Fibroblast of lung (primary cell): ENCODE measurements around the gene PCLAF. TPM values are rescaled to one million over a fixed set of nuclear protein-coding genes. Genes with fewer than 3 reads are reported as not detected.
A peak's percentile ranks its signal among the peaks of the same experiment; 100 is the strongest.

Experiments used
- DNase-seq, 2 donors: peaks; one replicate each; pipeline versions ENCODE4 v3.0.0 to v3.0.0-alpha.2; 2010; ENCODE audit warnings: low read depth in 2 of 2
- H2AFZ ChIP-seq: 2 replicates; pipeline ENCODE4 v1.5.1; 2012; ENCODE audit warnings: low read length, control low read depth, inconsistent platforms
- H3K27ac ChIP-seq: 2 replicates; pipeline ENCODE4 v1.5.1; 2011; ENCODE audit warnings: low read length, control low read depth; ENCODE audit not compliant: insufficient read depth
- H3K27me3 ChIP-seq: 2 replicates; pipeline ENCODE4 v1.5.1; 2011; ENCODE audit warnings: mild to moderate bottlenecking, low read length; ENCODE audit not compliant: control insufficient read depth, insufficient read depth
- H3K36me3 ChIP-seq: 2 replicates; pipeline ENCODE4 v1.5.1; 2011; ENCODE audit warnings: low read length; ENCODE audit not compliant: control insufficient read depth, insufficient read depth
- H3K4me1 ChIP-seq: 2 replicates; pipeline ENCODE4 v1.5.1; 2011; ENCODE audit warnings: low read length; ENCODE audit not compliant: control insufficient read depth, insufficient read depth; ENCODE audit errors: extremely low read depth
- H3K4me2 ChIP-seq: 2 replicates; pipeline ENCODE4 v1.5.1; 2011; ENCODE audit warnings: low read length, control low read depth; ENCODE audit not compliant: insufficient read depth; ENCODE audit errors: extremely low read depth
- H3K4me3 ChIP-seq, 4 experiments: fragments of 200-600 bp in 1 of 4; sonication (generic) in 1 of 4; replicated peaks in 1 of 4; 2 replicates each; pipeline ENCODE4 v1.5.1; 2011 to 2016; ENCODE audit warnings: low read length in 4 of 4, low read depth in 3 of 4, mild to moderate bottlenecking in 3 of 4, control low read depth in 2 of 4, inconsistent platforms in 1 of 4, mixed read lengths in 1 of 4; ENCODE audit not compliant: insufficient read depth in 1 of 4; ENCODE audit errors: control extremely low read depth in 1 of 4
- H3K79me2 ChIP-seq: 2 replicates; pipeline ENCODE4 v1.5.1; 2012; ENCODE audit warnings: mild to moderate bottlenecking, low read length, inconsistent platforms; ENCODE audit not compliant: control insufficient read depth, insufficient read depth
- H3K9ac ChIP-seq: 2 replicates; pipeline ENCODE4 v1.5.1; 2011; ENCODE audit warnings: mild to moderate bottlenecking, low read length, control low read depth; ENCODE audit not compliant: insufficient read depth
- H3K9me3 ChIP-seq: 2 replicates; pipeline ENCODE4 v1.5.1; 2012; ENCODE audit warnings: low read depth, low read length; ENCODE audit not compliant: control insufficient read depth, insufficient read depth
- H4K20me1 ChIP-seq: 2 replicates; pipeline ENCODE4 v1.5.1; 2011; ENCODE audit warnings: low read length; ENCODE audit not compliant: control insufficient read depth, insufficient read depth; ENCODE audit errors: extremely low read depth
- EZH2 ChIP-seq: IDR thresholded peaks from 2 replicates; pipeline ENCODE4 v1.5.1; 2012; ENCODE audit warnings: low read length, control low read depth, mild to moderate bottlenecking; ENCODE audit errors: missing control alignments
- polyA minus RNA-seq: library from RNA; depleted of rRNA, polyadenylated mRNA; stranded (reverse); fragments of >200 nt; gene quantifications from 2 replicates; pipeline ENCODE4 v1.2.3, GENCODE V29; 2011; ENCODE audit warnings: low replicate concordance
- polyA plus RNA-seq, 2 donors: library from polyadenylated mRNA; depleted of rRNA in 1 of 2; stranded (reverse) in 1 of 2; unstranded in 1 of 2; fragments of >200 nt; gene quantifications; 2 replicates each; pipeline ENCODE4 v1.2.1, GENCODE V29; 2011 to 2012; ENCODE audit warnings: missing spikeins in 1 of 2
- total RNA-seq: library from RNA; depleted of rRNA; stranded (reverse); fragments of >200 nt; gene quantifications from 2 replicates; pipeline ENCODE4 v1.2.1, GENCODE V29; 2014
- TF ChIP-seq, protein P1 (sequence below), 2 donors: IDR thresholded peaks in 1 of 2; conservative IDR thresholded peaks in 1 of 2; 1 replicate in 1 of 2; 2 replicates in 1 of 2; pipeline ENCODE4 v1.5.1; 2011 to 2012; ENCODE audit warnings: low read length in 2 of 2, control low read depth in 1 of 2, inconsistent platforms in 1 of 2, low read depth in 1 of 2, mild to moderate bottlenecking in 1 of 2

PCLAF gene
- total RNA-seq (4.1 and 53.2 TPM in 2 replicates), polyA plus RNA-seq (70.6 and 180 TPM in 2 replicates), polyA minus RNA-seq (57.7 and 83.7 TPM in 2 replicates)
- 43.1 and 115 TPM in 2 replicates for polyA plus RNA-seq (2012)

DNA sequence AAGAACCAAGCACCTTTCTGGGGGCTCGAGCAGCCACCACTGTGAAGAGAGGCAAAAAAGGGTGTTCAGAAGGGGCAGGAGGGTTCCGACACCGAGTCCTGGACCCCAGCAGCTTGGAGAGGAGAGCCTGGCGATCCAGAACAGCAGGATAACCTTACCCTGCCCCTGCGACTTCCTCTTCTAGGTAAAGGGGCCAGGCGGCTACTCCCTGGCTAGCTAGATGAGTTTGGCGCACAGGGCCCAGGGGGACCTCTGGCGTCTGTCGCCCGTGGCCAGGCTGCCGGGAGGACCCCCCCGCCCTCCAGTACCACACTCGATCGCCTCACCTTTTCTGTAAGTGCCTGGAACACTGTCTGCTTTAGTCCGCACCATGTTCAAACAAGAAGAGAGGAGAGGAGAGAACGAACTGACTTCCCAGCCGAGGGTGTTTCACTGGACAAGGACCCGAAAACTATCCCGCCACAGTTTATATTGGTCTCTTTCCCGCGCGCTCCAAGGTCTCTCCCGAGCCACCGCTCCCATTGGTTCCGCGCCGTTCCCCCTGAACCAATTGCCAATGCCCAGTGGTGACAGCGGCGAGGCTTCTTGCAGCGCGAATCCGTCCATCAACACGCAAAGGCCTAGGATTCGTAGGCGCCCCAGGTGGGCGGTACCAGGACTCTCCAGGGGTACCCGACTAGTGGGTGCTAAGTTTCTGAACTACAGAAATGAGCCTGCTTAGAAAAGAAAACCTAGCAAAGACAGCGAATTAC lies at the start of gene PCLAF:
PCLAF (minus strand) TSS at position 442 of the 752 bp plus-strand sequence; CDS start at position 372, 70 bp downstream.
- Histone ChIP-seq H3K4me2 (peak within 1 kb of the TSS; percentile 68), H3K4me1 (peaks cover 3% of the 10 kb centered on the region), H4K20me1 (no peaks in the 10 kb centered on the region), H3K4me3 (peak within 1 kb of the TSS; percentile 55 to 67 (median 60)), H3K79me2 (peaks cover 19% of the 10 kb centered on the region), H3K36me3 (no peaks in the 10 kb centered on the region), H3K27ac (peak within 1 kb of the TSS; percentile 55), H3K9me3 (no peaks in the 10 kb centered on the region), H3K9ac (peak within 1 kb of the TSS; percentile 41), H3K27me3 (no peaks in the 10 kb centered on the region), H2AFZ (peak within 1 kb of the TSS; percentile 50)
- DNase-seq: peak; percentile 93 to 95
- TF ChIP-seq EZH2: no peak
- TF ChIP-seq, protein P1, sequence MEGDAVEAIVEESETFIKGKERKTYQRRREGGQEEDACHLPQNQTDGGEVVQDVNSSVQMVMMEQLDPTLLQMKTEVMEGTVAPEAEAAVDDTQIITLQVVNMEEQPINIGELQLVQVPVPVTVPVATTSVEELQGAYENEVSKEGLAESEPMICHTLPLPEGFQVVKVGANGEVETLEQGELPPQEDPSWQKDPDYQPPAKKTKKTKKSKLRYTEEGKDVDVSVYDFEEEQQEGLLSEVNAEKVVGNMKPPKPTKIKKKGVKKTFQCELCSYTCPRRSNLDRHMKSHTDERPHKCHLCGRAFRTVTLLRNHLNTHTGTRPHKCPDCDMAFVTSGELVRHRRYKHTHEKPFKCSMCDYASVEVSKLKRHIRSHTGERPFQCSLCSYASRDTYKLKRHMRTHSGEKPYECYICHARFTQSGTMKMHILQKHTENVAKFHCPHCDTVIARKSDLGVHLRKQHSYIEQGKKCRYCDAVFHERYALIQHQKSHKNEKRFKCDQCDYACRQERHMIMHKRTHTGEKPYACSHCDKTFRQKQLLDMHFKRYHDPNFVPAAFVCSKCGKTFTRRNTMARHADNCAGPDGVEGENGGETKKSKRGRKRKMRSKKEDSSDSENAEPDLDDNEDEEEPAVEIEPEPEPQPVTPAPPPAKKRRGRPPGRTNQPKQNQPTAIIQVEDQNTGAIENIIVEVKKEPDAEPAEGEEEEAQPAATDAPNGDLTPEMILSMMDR (conservative IDR thresholded peaks at IDR 0.05 in 1 of 2, IDR thresholded peaks at IDR 0.05 in 1 of 2; ENCODE audit: low read depth in 1 of 2, low read length in 2 of 2): no peak

- no peak overlapping the region for H2AFZ ChIP-seq
- H3K79me2 ChIP-seq: no peaks in the 10 kb centered on the region
- no peaks in the 10 kb centered on the region for H3K9me3 ChIP-seq
- no peak overlapping the region for H3K4me3 ChIP-seq
- peak; percentile 94 to 97 for DNase-seq
- H3K9ac ChIP-seq: no peak overlapping the region
- no peak overlapping the region for H3K4me2 ChIP-seq
- H4K20me1 ChIP-seq: no peaks in the 10 kb centered on the region
- no peaks in the 10 kb centered on the region for H3K36me3 ChIP-seq
- H3K4me1 ChIP-seq: peaks cover 4% of the 10 kb centered on the region
- no peak for TF ChIP-seq EZH2
- TF ChIP-seq, protein P1 (conservative IDR thresholded peaks at IDR 0.05 in 1 of 2, IDR thresholded peaks at IDR 0.05 in 1 of 2; ENCODE audit: low read depth in 1 of 2, low read length in 2 of 2): no peak
- peak overlapping the region; percentile 39 for H3K27ac ChIP-seq
- H3K27me3 ChIP-seq: no peaks in the 10 kb centered on the region
These were observed 48.9 kb upstream of the PCLAF start for GRCh38 chr15:64430000-64430735.

- Histone ChIP-seq H3K27ac (no peak overlapping the region), H3K4me2 (no peak overlapping the region), H3K79me2 (no peaks in the 10 kb centered on the region), H3K36me3 (no peaks in the 10 kb centered on the region), H3K4me3 (no peak overlapping the region), H3K9ac (no peak overlapping the region), H3K9me3 (no peaks in the 10 kb centered on the region), H2AFZ (no peak overlapping the region), H3K4me1 (peaks cover 4% of the 10 kb centered on the region), H3K27me3 (no peaks in the 10 kb centered on the region), H4K20me1 (no peaks in the 10 kb centered on the region)
- TF ChIP-seq, protein P1 (conservative IDR thresholded peaks at IDR 0.05 in 1 of 2, IDR thresholded peaks at IDR 0.05 in 1 of 2; ENCODE audit: low read depth in 1 of 2, low read length in 2 of 2): no peak
- no peak for TF ChIP-seq EZH2
- DNase-seq: no peak
These were observed 48.2 kb upstream of the PCLAF start for GRCh38 chr15:64429448-64429847.
